Activated naive CD4-positive, alpha-beta T cell treated with Interleukin-2 at 50 U/mL for 16 hours (primary cell): ENCODE results near the gene CNGB1.
"Not testable (repeated sequence)": the region's sequence is repeated elsewhere in the genome, so short reads cannot be mapped to it uniquely, and the experiment has no call there.

Experiments
- DNase-seq: peaks from one replicate; pipeline ENCODE4 v3.0.0-alpha.2; 2020

CNGB1 gene

DNA sequence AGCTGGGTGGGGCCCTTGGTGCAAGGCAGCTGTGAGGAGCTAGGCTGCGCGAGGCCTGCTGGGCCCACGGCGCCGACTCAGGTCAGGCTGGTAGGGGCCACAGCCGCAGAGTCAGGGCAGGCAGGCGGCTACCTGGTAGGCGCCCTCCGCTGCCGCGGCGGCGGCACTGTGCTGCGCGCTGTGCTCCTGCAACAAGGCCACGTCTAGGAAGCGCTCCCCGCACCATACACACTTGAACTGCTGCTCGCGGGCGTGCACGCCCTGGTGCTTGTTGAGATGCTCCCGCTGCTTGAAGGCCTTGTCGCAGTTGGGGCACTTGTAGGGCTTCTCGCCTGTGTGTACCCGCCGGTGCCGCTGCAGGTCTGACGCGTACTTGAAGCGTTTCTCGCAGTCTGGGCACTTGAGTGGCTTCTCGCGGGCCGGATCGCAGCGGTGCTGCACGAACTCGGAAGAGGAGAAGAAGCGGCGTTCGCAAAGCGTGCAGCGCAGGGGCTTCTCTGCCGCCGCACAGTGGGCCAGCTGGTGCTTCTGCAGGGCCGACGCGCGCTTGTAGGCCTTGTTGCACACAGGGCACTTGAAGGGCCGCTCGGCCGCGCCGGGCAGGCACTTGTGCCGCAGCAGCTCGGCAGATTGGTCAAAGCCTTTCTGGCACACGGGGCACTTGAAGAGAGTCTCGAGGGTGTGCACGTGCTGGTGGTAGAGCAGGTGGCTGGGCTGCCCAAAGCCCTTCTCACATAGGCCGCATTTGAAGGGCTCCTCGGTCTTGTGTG, 25.7 kb upstream of the CNGB1 start:
- no peak for DNase-seq

DNA sequence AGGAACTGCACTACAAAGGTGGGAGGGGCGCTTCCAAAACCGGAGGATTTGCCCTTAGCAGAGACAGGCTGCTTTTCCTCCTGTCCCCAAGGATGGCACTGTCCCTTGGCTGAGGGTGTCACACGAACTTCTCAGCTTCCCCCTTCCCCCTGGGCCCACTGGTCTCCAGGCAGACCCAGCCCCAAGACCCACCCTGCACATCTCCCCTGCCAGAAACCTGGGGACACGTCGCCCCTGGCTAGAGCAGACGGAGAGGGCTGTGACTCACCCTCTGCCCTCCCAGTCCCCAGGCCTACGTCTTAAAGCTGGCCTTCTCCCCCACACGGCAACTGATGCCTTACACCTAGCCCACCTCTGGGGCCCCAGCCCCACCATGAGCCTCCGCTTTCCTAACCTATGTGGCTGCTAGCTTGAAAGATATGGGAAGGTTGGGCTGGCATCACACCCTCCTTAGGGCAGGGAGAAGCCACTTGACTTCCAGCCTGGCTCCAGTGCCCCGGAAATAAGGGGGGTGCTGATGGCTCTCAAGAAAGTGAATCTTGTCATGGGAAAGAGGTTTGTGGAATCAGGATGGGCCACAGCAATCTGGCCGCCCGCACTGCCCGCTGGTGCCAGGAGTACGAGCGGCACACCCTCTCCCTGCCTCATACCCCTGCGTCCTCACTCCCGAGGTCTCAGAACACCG, 24.9 kb upstream of the CNGB1 start:
- DNase-seq = no peak

DNA sequence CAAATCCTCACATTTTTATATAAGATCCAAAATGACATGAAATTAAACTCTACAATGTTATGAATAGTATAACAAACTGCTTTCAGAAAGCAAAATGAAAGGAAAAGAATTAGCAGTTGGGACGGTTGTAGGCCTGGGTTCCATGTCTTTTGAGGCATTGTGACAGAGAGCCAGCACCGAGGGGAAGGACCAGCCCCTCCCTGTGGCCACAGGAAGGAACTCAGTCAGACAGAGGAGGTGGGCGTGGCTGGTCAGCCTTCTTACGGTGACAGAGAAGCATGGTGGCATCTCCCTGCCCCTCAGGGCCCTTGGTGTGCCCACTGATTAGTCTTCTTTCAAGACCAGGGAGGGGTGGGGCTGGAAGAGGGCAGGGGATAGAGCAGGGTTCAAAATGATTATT, 23.9 kb upstream of the CNGB1 start:
- peak; percentile 50 for DNase-seq

DNA sequence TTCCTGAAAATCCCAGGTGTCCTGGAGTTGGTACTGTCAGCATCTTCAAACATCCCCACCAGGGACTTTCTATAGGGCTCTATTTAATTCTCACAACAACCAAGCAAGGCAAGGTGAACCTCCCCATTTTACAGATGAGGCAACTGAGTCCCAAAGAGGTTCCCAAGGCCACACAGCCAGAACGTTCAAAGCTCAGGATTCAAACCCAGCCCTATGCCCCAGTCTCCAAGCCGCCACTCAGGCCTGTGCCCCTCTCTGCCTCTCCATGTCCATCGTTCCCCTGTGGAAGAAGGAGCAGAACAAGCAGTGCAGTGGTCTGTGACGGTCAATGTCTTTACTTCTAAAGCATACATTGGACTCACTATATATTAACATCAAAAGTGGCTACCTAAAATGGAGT, 23.4 kb upstream of the CNGB1 start:
- no peak for DNase-seq

DNA sequence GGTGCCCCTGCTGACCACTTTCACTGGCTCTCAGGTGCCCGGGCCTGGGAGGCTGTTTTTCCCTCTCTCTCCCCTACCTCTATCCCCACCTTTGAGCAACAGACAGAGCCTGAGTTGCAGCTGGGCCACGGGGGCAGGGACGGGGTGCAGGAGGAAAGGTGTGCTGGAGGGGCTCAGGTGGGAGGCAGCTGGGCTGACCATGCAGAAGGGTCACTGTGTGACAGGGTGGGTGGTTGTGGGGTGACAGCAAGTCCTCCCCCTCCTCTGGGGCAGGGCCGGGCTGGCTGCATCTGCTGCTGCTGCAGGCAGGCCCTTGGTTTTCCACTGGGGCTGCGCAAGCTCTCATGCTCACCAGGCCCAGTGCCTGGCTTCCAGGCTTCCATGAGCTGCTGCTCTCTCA, 23.0 kb upstream of the CNGB1 start:
- no peak for DNase-seq

DNA sequence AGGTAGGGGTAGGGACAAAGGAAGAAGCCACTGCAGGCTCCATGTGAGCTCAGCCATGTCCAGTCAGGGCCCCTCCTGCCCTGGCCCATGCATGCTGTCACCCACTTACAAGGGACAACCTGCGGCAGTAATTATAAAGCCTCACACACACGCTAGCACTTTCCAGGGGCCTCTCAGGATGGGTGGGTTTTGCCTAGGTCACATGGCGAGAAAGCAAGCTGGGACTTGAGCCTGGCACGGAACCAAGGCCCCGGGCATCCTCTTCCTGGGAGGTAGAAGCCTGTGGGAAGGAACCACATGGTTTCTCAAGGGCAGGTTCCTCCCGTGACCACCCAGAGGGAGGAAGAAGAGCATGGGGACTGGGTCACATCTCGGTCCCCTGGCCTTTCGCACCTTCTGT, 22.5 kb upstream of the CNGB1 start:
- DNase-seq = no peak

DNA sequence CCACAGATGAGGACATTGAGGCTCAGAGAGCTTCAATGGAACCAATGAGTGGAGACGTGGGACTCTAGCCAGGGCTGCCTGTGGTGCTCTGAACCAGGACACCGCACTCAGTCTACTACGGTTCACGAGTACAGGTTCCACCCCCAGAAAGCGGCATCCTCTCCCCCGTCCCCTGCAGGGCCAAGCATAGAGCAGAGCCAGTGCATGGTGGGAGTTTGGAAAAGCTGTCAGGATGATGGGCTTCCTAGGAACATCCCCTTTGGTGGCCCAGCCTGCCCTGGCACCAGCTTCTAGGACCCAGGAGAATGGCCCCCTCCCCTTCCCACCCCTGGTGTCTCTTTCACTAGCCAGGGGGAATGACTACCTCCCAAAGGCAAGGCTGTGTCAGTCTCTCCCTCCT, 21.2 kb upstream of the CNGB1 start:
- DNase-seq = no peak

DNA sequence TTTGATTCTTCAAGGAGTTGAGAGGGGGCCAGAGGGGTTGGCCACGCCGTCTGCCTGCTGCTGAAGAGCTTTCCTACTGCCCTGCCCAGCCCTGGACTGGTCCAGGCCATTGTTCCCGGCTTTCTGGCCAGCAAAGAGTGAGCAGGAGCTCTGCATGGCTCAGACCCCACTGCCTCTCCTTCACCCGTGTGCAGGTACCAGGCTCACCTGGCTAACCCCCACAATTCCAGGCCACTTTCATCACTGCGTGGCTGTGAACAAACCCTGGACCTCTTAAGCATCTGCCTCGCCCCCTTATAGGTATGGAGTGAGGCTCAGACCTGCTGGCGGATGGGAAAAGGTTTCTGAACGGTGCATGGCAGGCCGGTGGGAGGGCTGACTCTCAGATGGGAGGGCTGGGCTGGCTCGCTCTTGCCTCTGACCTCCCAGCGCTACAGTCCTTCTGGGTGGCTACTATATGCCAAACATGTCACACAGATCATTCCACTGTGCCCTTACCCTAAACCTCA, 20.7 kb upstream of the CNGB1 start:
- no peak for DNase-seq

DNA sequence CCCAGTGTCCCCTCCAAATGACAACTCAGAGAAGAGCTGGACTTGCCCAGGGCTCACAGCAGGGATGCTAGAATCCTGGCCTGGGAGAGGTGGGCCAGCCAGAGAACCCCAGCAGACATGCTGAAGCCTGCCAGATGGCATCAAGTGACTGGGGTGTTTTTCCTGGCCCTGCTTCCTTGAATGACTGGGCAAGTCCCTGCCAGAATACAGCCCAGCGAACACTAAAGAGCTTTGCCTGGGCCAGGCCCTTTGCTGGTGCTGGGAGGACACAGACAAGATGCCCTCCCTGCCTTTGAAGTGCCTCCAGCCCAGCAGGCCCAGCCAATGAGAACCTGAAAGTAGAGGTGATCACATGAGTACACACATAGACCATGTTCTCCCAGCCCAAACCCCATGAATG, 18.0 kb upstream of the CNGB1 start:
- no peak for DNase-seq

DNA sequence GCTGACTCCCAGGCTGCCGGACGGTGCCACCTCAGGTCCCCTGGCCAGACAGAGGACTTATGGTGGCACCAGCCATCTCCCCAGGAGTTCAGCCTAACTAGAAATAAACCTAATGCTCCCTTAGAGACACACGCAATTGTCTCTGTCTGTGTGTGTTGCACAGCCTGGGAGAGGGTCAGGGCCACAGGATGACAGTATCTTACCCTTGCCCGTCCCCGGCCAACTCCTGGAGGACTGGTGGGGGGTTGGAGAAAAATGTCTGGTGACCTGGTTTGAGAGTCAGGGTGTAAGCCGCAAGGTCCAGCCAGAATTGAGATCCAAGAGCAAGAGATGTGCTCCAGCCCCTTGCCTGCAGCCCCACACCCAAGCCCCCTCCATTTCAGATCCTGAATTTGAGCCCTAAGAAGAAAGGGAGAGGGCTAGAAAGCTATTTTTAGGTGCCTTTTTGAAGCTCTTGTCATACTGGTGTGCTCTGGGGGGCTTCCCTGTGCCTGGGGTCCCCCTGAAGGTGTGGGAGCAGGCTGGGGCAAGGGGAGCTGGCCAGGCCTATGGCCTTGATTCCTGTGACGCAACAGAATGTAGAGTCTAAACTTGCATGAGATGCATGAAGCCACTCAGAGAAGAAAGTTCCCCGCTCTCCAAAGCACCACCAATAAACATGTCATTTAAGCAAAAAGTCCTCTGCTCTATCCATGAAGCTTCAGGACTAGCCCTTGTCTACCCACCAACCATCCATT, 16.7 kb upstream of the CNGB1 start:
- DNase-seq = no peak

DNA sequence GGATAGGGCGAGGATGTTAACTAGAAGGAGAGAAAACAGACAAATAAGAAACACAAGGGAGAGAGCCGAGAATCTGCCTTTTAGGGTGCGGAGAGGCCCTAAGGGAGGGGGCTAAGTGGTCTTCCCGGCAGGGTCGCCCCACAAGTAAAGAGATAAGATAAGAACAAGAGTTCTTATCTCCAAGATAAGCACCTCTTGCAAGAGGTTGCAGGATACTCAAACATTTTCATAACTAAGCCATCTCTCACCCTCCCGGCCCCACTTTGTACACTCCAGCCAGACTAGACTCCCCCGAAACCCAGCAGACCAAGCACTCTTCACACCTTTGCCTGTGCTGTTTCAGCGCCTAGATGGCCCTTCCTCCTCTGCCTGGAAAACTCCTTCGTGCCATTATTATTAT, 15.3 kb upstream of the CNGB1 start:
- DNase-seq = no peak

DNA sequence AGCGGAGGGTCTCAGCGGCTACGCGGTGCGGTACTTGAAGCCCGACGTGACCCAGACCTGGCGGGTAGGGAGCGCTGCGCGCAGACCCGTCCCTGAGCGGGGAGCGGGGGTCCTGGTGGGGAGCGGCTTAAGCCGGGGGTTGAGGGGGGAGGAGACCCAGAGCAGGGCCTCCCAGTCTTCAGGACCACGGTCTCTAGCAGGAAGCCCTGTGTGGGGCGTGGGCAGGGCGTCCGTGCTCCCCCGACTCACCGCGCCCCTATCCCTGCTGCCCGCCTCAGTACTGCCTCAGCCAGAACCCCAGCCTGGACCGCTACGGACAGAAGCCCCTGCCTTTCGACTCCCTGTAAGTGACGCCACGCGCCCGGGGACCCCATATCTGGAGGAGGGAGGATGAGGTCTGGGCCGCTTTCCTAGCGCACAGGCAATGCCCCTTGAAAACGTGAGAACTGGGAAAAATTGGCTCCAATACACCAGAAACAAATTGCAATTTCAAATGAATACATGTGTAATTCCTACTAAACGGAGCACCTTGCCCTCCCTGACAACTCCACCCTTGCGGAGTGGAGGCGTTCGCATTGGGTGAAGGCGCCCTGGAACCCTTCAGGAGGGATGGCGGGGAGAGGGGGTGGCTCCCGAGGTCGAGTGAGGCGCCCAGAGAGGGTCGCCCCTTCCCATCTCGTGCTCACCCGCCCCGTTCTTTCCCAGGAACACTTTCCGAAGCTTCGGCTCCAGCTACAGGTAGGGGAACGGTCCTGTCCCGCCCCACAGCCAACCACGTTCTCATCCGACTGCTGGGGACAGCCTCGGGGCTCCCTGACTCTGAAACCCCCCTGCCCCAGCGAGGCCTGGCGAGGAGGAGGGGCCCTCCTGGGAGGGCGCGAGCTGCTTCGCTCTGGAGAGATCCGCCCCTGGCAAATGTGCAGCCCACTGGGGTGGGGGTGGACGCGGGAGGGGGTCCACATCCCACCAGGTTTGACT, 14.6 kb upstream of the CNGB1 start:
- no peak for DNase-seq

DNA sequence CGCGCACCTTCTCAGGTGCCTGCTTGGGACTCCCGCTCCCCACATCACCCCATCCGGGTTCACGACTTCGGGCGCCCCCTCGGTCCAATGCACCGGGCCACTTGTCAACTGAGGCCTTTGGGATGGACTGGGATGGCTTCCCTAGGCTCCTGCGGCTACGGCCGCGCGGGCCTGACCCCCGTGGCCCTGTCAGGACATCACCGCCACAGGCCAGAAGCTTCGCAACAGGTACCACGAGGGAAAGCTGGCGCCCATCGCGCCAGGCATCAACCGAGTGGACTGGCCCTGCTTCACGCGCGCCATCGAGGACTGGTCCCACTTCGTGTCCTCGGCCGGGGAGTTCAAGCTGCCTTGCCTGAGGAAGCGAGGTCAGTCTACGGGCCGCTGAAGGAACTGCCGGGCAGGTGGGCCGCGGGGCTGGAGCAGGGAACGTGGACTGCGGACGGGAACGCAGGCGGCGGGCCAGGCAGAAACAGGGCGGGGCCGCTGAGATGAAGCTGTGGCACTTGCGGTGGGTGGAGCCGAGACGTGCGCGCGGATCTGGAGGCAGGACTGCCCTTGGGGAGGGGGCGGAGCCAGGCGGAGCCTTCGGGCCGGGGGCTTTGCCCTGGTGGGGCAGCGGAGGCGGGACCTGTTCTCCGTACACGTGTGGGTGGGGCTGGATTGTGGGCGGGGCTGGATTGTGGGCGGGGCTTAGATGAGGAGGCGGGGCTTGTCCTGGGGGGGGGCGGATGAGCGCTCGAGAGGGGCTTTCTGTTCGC, 13.7 kb upstream of the CNGB1 start:
- peak; percentile 92 for DNase-seq

DNA sequence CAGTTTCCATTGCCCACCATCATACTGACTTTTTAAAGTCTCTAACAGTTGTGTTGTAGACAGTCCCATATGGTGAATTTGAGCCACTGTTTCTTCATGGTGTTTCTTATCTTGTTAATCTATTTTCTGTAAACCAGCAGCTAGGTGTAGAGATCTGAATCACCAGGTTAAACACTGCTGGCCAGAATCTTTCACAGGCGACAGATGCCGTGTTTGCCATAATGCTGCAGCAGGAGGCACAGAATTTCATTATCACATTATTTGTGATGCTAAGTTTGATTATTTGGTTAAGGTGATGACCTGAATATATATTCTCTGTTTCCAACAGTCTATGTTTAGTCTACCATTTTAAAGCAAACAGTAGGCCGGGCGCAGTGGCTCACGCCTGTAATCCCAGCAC, 11.5 kb upstream of the CNGB1 start:
- no peak for DNase-seq

DNA sequence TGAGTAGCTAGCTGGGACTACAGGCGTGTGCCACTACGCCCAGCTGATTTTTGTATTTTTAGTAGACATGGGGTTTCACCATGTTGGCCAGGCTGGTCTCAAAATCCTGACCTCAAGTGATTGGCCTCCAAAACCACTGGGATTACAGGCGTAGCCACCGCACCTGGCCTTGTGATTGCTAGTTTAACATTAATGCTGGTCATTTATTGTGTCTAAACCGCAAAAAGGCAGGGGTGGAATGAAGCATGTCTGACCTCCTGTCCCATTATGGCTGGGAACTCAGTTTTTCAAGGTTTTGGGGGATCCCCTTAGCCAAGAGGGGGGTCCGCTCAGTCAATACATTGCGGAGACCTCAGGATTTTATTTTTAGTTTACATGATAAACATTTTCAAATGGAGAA, 10.7 kb upstream of the CNGB1 start:
- DNase-seq = no peak

DNA sequence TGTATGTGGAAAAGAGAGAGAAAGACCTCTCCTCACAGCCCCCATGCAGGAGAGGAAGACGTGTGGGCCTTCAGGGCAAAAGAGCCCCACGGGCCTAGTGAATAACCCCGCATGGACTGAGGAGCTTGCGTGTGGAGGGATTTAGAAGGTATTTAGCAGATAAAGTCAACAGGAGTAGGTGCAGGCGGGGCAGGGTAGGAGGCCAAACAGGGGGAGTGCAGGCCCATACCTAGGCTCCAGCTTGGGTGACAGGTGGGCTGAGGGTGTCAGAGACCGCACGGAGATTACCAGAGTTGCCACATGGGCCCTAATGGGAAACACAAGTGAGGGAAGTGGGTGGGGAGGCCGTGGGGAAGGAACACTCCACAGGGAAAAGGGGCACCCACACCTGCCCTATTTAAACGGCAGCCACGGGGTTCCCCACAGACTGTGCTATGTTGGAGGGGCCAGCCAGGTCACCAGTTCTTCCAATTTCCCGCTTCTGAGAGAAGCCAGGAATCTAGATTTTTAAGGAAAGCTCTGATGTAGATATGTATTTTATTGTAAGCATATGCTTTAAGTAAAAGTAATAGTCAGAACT, 8.2 kb upstream of the CNGB1 start:
- no peak for DNase-seq

DNA sequence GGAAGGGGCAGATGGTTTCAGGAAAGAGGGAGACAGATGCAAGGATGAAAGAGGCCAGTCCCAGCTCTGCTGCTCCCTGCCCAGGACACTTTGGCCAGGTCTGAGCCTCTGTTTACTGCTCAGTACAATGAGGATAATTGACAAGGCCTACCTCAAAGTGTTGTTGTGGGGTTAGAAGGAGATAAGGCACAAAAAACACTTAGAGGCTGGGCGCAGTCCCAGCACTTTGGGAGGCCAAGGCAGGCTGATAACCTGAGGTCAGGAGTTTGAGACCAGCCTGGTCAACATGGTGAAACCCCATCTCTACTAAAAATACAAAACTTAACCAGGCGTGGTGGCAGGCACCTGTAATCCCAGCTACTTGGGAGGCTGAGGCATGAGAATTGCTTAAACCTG, 7.1 kb upstream of the CNGB1 start:
- not testable (repeated sequence) for DNase-seq

DNA sequence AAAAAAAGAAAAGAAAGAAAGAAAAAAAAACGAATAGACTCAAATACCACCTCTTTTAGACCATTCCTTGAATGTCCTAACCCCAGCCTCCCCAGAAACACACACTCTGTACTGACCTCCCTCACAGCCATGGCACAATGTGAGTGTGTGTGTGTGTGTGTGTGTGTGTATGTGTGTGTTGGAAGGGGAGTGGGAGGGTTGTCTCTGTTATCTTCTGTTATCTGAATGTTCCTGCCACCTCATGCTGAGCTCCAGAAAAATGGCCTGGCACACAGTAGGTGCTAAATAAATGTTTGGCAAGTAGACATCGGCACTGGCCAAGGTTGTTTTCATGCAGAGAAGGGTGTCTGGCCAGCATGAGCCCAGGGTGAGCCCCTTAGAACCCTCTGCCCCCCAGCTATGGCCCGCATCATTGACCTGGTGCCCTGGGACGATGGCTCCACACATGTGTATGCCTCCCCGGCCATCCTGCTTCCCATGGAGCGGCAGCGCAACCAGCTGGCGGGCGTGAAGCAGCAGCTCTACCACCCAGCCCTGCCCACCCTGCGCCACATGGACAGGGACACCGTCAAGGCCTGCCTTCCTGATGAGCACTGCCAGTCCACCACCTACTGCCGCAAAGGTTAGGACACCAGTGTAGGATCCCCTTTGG, 6.6 kb upstream of the CNGB1 start:
- DNase-seq = no peak

DNA sequence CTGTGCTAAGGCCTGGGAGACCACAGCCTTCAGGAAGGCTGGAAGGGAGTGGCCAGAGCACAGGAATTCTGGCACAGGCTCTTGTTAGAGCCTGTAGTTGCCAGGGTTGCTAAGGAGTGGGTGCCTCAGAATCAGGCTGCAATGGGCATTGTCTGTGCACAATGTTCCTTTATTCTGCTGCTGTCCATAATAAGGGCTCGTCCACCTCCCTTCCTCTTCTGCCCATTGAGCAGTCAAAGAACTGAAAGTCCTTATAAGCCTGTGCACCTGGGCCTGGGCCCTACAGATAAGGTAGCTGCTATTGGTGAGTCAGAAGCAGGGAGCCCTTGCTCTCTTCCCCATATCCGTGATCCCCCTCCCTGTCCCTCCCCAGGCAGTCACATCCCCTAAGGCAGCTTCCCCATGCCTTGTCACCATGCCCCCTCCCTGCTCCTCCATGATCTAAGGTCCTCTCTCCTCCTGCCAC, 5.4 kb upstream of the CNGB1 start:
- no peak for DNase-seq

DNA sequence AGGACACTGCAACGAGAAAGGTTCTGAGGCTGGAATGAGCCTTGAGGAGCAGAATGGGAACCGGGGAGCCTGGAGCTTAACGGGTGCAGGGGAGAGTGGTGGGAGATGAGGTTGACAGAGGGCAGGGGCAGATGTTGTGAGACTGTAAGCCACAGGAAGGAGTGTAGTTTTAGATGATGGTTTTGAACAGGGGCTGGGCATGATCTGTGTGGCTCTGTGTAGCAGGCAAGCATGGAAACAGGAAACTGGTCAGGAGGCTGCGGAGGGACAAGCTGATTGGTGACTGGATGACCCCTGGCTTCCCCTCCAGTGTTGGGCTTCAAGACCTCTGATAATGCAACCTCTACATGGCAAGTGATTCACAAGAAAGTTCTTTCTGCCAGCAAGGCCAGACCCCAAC, 1.4 kb upstream of the CNGB1 start:
- no peak for DNase-seq

DNA sequence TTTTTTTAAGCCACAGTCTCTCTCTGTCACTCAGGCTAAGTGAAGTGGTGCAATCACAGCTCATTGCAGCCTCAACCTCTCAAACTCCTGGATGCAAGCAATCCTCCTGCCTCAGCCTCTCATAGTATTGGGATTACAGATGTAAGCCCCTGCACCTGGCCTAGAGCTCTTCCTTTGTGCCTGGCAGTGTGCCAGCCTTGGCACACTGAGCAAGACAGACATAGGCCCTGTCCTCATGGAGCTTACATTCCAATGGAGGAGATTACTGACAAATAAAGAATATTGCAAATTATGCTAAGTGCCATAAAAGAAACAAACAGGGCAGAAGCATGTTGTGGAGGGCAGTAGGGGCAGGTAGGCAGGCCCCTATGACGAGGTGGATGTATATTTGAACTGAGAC, 920 bp upstream of the CNGB1 start:
- no peak for DNase-seq
